Epithelial cell of esophagus (primary cell): ENCODE results near the gene MACROD2.

Source experiments
- DNase-seq: peaks from one replicate; pipeline ENCODE4 v3.0.0; 2010; ENCODE audit warnings: low read depth
- H3K4me3 ChIP-seq: 2 replicates; pipeline ENCODE4 v1.5.1; 2011; ENCODE audit warnings: mild to moderate bottlenecking, low read length, control low read depth
- CTCF ChIP-seq: IDR thresholded peaks from 2 replicates; pipeline ENCODE4 v1.5.1; 2011; ENCODE audit warnings: low read depth, mild to moderate bottlenecking, low read length, control low read depth, inconsistent platforms; ENCODE audit not compliant: insufficient read depth; ENCODE audit errors: missing control alignments

MACROD2 gene

GRCh38 chr20:15774926-15775325 lies 1779.6 kb downstream of the MACROD2 start:
- TF ChIP-seq CTCF, result no peak
- no peak for DNase-seq
- H3K4me3 ChIP-seq, result no peak overlapping the region

GRCh38 chr20:15776770-15777466 lies 1781.6 kb downstream of the MACROD2 start:
- H3K4me3 ChIP-seq, result no peak overlapping the region
- TF ChIP-seq CTCF, result no peak
- no peak for DNase-seq

- DNase-seq, result peak; percentile 51
- H3K4me3 ChIP-seq, result no peak overlapping the region
- TF ChIP-seq CTCF, result no peak
Observed at GRCh38 chr20:15784020-15784419, 1788.7 kb downstream of the MACROD2 start.

GRCh38 chr20:15789079-15789478 lies 1793.8 kb downstream of the MACROD2 start:
- H3K4me3 ChIP-seq, result no peak overlapping the region
- no peak for TF ChIP-seq CTCF
- DNase-seq, result no peak

- no peak for DNase-seq
- TF ChIP-seq CTCF, result no peak
- H3K4me3 ChIP-seq, result no peak overlapping the region
Observed at GRCh38 chr20:15792855-15793254, 1797.5 kb downstream of the MACROD2 start.

GRCh38 chr20:15794409-15794808 lies 1799.1 kb downstream of the MACROD2 start:
- no peak for TF ChIP-seq CTCF
- H3K4me3 ChIP-seq, result no peak overlapping the region
- no peak for DNase-seq
